ENCODE measurements around the gene LHX2.

LHX2 gene

GRCh38 chr9:124014211-124014955, 2.8 kb downstream of the LHX2 start:
- DNase-seq = no peak

- DNase-seq = no peak
These were observed 3.5 kb downstream of the LHX2 start for GRCh38 chr9:124014956-124015660.

- DNase-seq = no peak
These were observed 4.1 kb downstream of the LHX2 start for GRCh38 chr9:124015661-124016131.

- DNase-seq = no peak
These were observed 4.8 kb downstream of the LHX2 start for GRCh38 chr9:124016175-124017050.

GRCh38 chr9:124017051-124017928, 5.7 kb downstream of the LHX2 start:
- DNase-seq = no peak

- DNase-seq = no peak
These were observed 6.6 kb downstream of the LHX2 start for GRCh38 chr9:124017929-124018729.

- DNase-seq = no peak
These were observed 7.4 kb downstream of the LHX2 start for GRCh38 chr9:124018730-124019697.

GRCh38 chr9:124019771-124020519, 8.4 kb downstream of the LHX2 start:
- DNase-seq = no peak

- no peak for DNase-seq
These were observed 9.2 kb downstream of the LHX2 start for GRCh38 chr9:124020520-124021384.

- no peak for DNase-seq
These were observed 9.8 kb downstream of the LHX2 start for GRCh38 chr9:124021385-124021769.

GRCh38 chr9:124022201-124023121, 10.9 kb downstream of the LHX2 start:
- no peak for DNase-seq

GRCh38 chr9:124024107-124024506, 12.5 kb downstream of the LHX2 start:
- no peak for DNase-seq

- no peak for DNase-seq
These were observed 18.0 kb downstream of the LHX2 start for GRCh38 chr9:124029617-124030016.

- DNase-seq = no peak
These were observed 19.4 kb downstream of the LHX2 start for GRCh38 chr9:124030969-124031451.

GRCh38 chr9:124032247-124032646, 20.7 kb downstream of the LHX2 start:
- no peak for DNase-seq

GRCh38 chr9:124033348-124033747, 21.8 kb downstream of the LHX2 start:
- DNase-seq = no peak

- DNase-seq = no peak
These were observed 22.4 kb downstream of the LHX2 start for GRCh38 chr9:124033967-124034366.

Data from NCI-H748 treated with DMSO at 0.1 percent for 48 hours (cell line).